Gastroesophageal sphincter (tissue), 4 donors: ENCODE measurements around the gene EVL. TPM values are rescaled to one million over a fixed set of nuclear protein-coding genes. Genes with fewer than 3 reads are reported as not detected.
A peak's percentile ranks its signal among the peaks of the same experiment; 100 is the strongest.

Source experiments
- ATAC-seq: fragments of 150-250 bp; one replicate; pipeline ENCODE4 v1.9.1; 2016; ENCODE audit warnings: mild to moderate bottlenecking, moderate library complexity
- H3K27ac ChIP-seq, 4 donors: fragments of 200-600 bp; sonication (generic) in 3 of 4; 1 replicate in 3 of 4; 2 replicates in 1 of 4; pipeline ENCODE4 v1.5.1; 2016 to 2019
- H3K27me3 ChIP-seq: fragments of 200-600 bp; sonication (generic); one replicate; pipeline ENCODE4 v1.5.1; 2019
- H3K36me3 ChIP-seq, 2 donors: fragments of 200-600 bp; sonication (generic); one replicate each; pipeline ENCODE4 v1.5.1; 2019; ENCODE audit warnings: control low read depth in 1 of 2
- H3K4me1 ChIP-seq, 3 donors: fragments of 200-600 bp; sonication (generic); 1 replicate in 2 of 3; 2 replicates in 1 of 3; pipeline ENCODE4 v1.5.1; 2016 to 2019; ENCODE audit warnings: control low read depth in 2 of 3
- H3K4me3 ChIP-seq, 2 donors: fragments of 200-600 bp; sonication (generic); one replicate each; pipeline ENCODE4 v1.5.1; 2019; ENCODE audit warnings: mild to moderate bottlenecking in 1 of 2, moderate library complexity in 1 of 2
- H3K9me3 ChIP-seq, 3 donors: fragments of 200-600 bp; sonication (generic); one replicate each; pipeline ENCODE4 v1.5.1; 2017 to 2019; ENCODE audit warnings: control low read depth in 2 of 3
- CTCF ChIP-seq, 4 experiments: fragments of 200-600 bp in 2 of 4; fragments of 450-650 bp in 2 of 4; sonication (generic) in 1 of 4; IDR thresholded peaks; one replicate each; pipeline ENCODE4 v1.5.1; 2017 to 2019; ENCODE audit warnings: antibody characterized with exemption in 4 of 4, mild to moderate bottlenecking in 2 of 4, moderate library complexity in 2 of 4
- EP300 ChIP-seq: sonication (generic); formaldehyde crosslinking; IDR thresholded peaks from one replicate; pipeline ENCODE4 v1.6.1; 2017; ENCODE audit warnings: antibody characterized with exemption, mild to moderate bottlenecking
- POLR2A ChIP-seq, 2 donors: fragments of 450-650 bp; IDR thresholded peaks; one replicate each; pipeline ENCODE4 v1.6.1; 2017; ENCODE audit warnings: antibody characterized with exemption in 2 of 2, mild to moderate bottlenecking in 2 of 2, moderate library complexity in 1 of 2
- POLR2AphosphoS5 ChIP-seq: sonication (generic); formaldehyde crosslinking; IDR thresholded peaks from one replicate; pipeline ENCODE4 v1.6.1; 2017; ENCODE audit warnings: antibody characterized with exemption
- WGBS, 2 donors: methylation state at CpG; one replicate each; pipeline ENCODE4 v1.1.5; 2018; ENCODE audit warnings: low coverage in 1 of 2; 5-methylcytosine and 5-hydroxymethylcytosine counted together
- total RNA-seq, 4 donors: library from RNA; depleted of rRNA; stranded (reverse); fragments of >200 nt; gene quantifications; one replicate each; pipeline ENCODE4 v1.1.0, GENCODE V29; 2016

The EVL gene
- total RNA-seq, 4 donors from 2014 or later = 36.1 to 42.6 (median 38.5) TPM

- ATAC-seq = no peak
- no peaks in the 10 kb centered on the region for H3K36me3 ChIP-seq
- H3K4me1 ChIP-seq = peaks cover 0 to 66% (median 37%) of the 10 kb centered on the region in 3 donors
Observed at GRCh38 chr14:100107236-100107635, 42.0 kb downstream of the EVL start.

DNA sequence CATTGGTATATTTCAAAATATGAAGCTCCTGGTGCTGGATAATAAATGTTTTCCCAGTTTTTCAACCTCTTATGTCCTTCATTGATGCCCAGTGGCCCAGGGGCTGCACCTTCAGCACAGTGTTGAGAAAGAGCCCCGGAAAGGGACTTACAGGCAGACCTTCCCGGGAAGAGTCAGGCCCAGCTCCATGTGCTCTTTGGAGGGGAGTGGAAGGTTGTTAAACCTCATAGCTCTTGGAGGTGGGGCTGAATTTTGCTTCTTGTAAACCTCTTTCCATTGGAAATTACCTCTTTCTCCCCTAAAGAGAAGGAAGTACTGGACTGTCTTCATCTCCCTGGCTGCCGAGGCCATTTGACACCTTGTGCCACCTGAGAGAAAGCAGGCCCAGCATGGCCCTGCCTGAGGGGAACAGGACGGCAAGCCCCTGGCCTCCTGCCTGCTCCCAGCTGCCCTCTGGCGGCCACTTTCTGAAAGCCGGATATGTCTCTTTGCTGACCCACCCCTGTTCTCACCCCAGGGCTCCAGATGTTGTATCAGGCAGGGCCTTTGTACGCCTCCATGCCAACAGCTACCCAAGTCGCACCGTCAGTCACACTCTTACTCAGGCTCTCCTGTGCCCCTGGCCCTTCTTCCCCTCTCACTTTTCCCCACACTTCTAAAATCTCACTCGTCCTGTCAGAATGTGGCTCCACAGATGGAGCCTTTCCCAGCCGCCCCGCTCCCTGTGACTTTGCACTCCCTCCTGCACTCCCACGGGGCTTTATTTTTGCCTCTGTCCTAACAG lies 43.0 kb downstream of the EVL start:
- peak; percentile 74 for ATAC-seq
- Histone ChIP-seq H3K36me3 (no peaks in the 10 kb centered on the region), H3K27me3 (no peaks in the 10 kb centered on the region), H3K4me3 (no peak overlapping the region), H3K27ac (peak overlapping the region in 1 of 4 donors; percentile 26), H3K9me3 (no peaks in the 10 kb centered on the region), H3K4me1 (peaks cover 0 to 58% (median 33%) of the 10 kb centered on the region in 3 donors)
- WGBS, 2 donors = 38 to 42% methylated on average over 8 to 12 of the region's 13 CpGs
- TF ChIP-seq POLR2A (IDR thresholded peaks at IDR 0.05) (no peak), EP300 (no peak), CTCF (IDR thresholded peaks at IDR 0.05) (peak in 3 of 4 experiments; percentile 85 to 93 (median 89)), POLR2AphosphoS5 (peak; percentile 9)

More at GRCh38 chr14:100107236-100107635, 42.0 kb downstream of the EVL start:
- Histone ChIP-seq H3K27me3 (no peaks in the 10 kb centered on the region), H3K9me3 (no peaks in the 10 kb centered on the region), H3K4me3 (no peak overlapping the region), H3K27ac (peak overlapping the region in 1 of 4 donors; percentile 32)
- TF ChIP-seq POLR2AphosphoS5 = no peak
- TF ChIP-seq EP300 = no peak
- TF ChIP-seq CTCF (IDR thresholded peaks at IDR 0.05) = no peak
- TF ChIP-seq POLR2A (IDR thresholded peaks at IDR 0.05) = no peak
- 67% methylated on average over 1 of the region's 5 CpGs; no CpG with 5 or more reads in 1 of the 2 donors for WGBS, 2 donors

DNA sequence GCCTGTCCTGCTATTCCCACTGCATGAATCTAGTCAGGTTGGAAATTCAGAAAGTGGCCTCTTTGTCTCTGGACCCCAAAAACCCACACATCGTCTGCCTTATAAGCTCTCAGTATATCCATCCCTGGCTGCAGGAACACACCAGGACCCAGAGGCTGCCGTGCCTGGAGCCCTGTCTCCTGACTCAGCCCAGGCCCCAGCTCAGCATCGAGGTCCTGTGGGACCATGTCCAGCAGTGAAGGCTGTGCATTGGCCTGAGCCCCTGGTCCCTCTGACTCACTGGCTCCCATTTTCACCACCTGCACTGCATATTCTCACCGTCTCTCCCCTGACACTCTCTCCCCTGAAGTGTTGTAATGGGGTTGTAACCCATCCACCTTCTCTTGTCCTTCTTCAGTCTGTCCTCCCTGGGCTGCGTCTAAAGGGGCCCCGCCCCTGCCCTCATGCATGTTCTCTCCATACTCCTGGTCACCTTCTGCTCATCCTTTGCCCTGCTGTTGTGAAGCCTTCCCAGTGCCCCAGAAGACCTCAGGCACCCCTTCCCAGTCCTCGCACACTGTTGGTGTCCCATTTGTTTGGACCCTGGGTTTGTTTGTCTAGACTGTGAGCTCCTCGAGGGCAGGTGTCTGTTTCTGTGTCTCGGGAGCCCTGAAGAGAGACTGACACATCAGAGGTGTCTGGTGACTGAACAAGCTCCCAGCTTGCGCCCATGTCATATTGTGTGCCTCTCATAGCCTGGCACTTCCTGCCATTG lies 43.8 kb downstream of the EVL start:
- no peaks in the 10 kb centered on the region for H3K9me3 ChIP-seq
- 71 to 90% methylated on average over 4 to 5 of the region's 10 CpGs for WGBS, 2 donors
- peaks cover 0 to 50% (median 25%) of the 10 kb centered on the region in 3 donors for H3K4me1 ChIP-seq
- no peak for TF ChIP-seq POLR2A (IDR thresholded peaks at IDR 0.05)
- TF ChIP-seq EP300 = no peak
- TF ChIP-seq CTCF (IDR thresholded peaks at IDR 0.05) = no peak
- no peak for TF ChIP-seq POLR2AphosphoS5
- no peak for ATAC-seq
- no peak overlapping the region for H3K4me3 ChIP-seq
- no peaks in the 10 kb centered on the region for H3K36me3 ChIP-seq
- peak overlapping the region in 1 of 4 donors; percentile 26 for H3K27ac ChIP-seq
- no peaks in the 10 kb centered on the region for H3K27me3 ChIP-seq

DNA sequence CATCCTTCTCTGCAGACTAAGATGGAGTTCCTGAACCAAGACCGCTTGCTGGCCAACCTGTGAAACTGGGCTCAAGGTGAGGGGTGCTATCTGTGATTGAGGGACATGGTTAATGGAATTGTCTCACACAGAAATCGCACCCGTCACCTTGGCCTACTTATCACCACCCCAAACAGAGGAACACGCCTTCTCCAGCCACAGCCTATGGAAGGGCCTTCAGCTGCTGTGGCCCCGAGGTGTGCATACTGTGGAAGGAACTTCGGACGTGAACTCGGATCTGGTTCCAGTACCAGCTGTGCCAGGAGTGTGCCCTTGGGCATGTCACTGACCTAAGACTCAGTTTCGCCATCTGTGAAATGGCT lies 44.4 kb downstream of the EVL start:
- Histone ChIP-seq H3K36me3 (no peaks in the 10 kb centered on the region), H3K27ac (no peak overlapping the region), H3K4me1 (peaks cover 0 to 44% (median 21%) of the 10 kb centered on the region in 3 donors), H3K4me3 (no peak overlapping the region), H3K27me3 (no peaks in the 10 kb centered on the region), H3K9me3 (no peaks in the 10 kb centered on the region)
- TF ChIP-seq POLR2A (IDR thresholded peaks at IDR 0.05) (no peak), POLR2AphosphoS5 (no peak), EP300 (no peak), CTCF (IDR thresholded peaks at IDR 0.05) (no peak)
- ATAC-seq = no peak
- 100% methylated on average over 1 to 6 of the region's 9 CpGs for WGBS, 2 donors
